Testis (tissue), 2 donors: ENCODE measurements around the gene TEX2.

Experiments used
- CTCF ChIP-seq, 3 experiments: fragments of 450-650 bp in 2 of 3; fragments of 200-600 bp in 1 of 3; sonication (generic) in 1 of 3; IDR thresholded peaks; one replicate each; pipeline ENCODE4 v1.5.1; 2016 to 2019; ENCODE audit warnings: antibody characterized with exemption in 3 of 3, mild to moderate bottlenecking in 2 of 3, moderate library complexity in 1 of 3
- POLR2A ChIP-seq: fragments of 450-650 bp; IDR thresholded peaks from one replicate; pipeline ENCODE4 v1.6.1; 2017; ENCODE audit warnings: antibody characterized with exemption, mild to moderate bottlenecking, moderate library complexity

DNA sequence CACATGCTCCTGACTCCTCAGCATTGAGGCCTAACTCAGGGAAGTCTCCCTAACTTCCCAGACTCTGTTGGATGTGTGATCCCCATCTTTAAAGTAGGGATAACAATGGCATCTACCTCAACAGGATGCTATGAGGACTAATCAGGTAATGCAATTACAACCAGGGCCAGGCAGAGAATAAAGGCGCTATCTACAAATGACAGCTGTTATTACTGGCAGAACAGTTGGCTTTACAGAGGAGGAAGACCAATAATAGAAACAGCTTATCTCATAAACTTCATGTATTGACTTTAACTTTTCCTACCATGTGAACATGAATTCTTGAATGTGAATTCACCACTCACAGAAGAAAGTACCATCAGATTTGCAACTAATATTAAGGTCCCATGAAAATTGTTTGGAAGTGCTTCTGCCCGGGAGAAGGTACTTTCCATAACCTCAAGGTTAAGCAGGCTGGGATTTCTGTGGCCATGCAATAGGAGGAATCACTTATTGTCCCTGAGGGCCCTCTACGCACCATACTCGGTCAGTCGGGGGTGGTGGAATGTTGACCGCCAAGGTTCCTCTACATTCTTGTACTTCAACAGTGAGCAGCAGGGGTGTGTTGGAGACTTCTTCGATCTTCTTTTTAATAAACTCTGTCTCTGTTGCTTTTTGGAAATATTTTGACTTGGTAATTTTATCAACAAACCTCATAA lies 110.5 kb downstream of the TEX2 start:
- TF ChIP-seq POLR2A, result no peak
- TF ChIP-seq CTCF (IDR thresholded peaks at IDR 0.05), result no peak
